Measurements from ENCODE around the gene TMEM38B.
"Not testable (repeated sequence)": the region's sequence is repeated elsewhere in the genome, so short reads cannot be mapped to it uniquely, and the experiment has no call there.

The TMEM38B gene

GRCh38 chr9:105725370-105725769 is 31.0 kb downstream of the TMEM38B start:
- TF ChIP-seq, protein P1, sequence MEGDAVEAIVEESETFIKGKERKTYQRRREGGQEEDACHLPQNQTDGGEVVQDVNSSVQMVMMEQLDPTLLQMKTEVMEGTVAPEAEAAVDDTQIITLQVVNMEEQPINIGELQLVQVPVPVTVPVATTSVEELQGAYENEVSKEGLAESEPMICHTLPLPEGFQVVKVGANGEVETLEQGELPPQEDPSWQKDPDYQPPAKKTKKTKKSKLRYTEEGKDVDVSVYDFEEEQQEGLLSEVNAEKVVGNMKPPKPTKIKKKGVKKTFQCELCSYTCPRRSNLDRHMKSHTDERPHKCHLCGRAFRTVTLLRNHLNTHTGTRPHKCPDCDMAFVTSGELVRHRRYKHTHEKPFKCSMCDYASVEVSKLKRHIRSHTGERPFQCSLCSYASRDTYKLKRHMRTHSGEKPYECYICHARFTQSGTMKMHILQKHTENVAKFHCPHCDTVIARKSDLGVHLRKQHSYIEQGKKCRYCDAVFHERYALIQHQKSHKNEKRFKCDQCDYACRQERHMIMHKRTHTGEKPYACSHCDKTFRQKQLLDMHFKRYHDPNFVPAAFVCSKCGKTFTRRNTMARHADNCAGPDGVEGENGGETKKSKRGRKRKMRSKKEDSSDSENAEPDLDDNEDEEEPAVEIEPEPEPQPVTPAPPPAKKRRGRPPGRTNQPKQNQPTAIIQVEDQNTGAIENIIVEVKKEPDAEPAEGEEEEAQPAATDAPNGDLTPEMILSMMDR (IDR thresholded peaks at IDR 0.05; ENCODE audit: borderline replicate concordance, control extremely low read depth, extremely low read depth, insufficient read depth, missing control alignments), result no peak
- DNase-seq (ENCODE audit: low spot score), result no peak
- in situ Hi-C loops (cut with MboI; ENCODE audit: low sequenced_read_pairs, unreplicated experiment), result no loop called here

DNA sequence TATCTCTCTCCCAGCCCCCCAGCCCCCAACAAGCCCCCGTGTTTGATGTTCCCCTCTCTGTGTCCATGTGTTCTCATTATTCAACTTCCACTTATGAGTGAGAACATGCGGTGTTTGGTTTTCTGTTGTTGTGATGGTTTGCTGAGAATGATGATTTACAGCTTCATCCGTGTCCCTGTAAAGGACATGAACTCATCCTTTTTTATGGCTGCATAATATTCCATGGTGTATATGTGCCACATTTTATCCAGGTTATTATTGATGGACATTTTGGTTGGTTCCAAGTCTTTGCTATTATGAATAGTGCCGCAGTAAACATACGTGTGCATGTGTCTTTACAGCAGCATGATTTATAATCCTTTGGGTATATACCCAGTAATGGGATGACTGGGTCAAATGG is 33.9 kb downstream of the TMEM38B start:
- DNase-seq (ENCODE audit: low spot score); in situ Hi-C loops (cut with MboI; ENCODE audit: low sequenced_read_pairs, unreplicated experiment): not testable (repeated sequence)

DNA sequence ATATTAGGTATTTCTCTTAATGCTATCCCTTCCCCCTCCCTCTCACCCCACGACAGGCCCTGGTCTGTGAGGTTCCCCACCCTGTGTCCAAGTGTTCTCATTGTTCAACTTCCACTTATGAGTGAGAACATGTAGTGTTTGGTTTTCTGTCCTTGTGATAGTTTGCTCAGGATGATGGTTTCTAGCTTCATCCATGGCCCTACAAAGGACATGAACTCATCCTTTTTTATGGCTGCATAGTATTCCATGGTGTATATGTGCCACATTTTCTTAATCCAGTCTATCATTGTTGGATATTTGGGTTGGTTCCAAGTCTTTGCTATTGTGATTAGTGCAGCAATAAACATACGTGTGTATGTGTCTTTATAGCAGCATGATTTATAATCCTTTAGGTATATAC is 37.1 kb downstream of the TMEM38B start:
- DNase-seq (ENCODE audit: low spot score); in situ Hi-C loops (cut with MboI; ENCODE audit: low sequenced_read_pairs, unreplicated experiment): not testable (repeated sequence)

DNA sequence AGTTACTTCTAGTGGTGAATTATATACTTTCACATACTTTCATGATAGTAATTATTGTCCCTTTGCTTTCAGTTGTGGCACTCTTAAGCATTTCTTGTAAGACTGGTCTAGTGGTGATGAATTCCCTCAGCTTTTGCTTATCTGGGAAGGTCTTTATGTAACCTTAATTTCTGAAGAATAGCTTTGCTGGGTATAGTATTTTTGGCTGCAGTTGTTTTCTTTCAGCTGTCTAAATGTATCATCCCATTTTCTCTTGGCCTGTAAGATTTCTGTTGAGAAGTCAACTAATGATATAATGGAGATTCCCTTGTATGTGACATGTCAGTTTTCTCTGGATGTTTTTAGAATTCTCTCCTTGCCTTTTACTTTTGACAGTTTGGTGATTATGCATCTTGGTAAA is 41.0 kb downstream of the TMEM38B start:
- TF ChIP-seq, protein P1 (IDR thresholded peaks at IDR 0.05; ENCODE audit: borderline replicate concordance, control extremely low read depth, extremely low read depth, insufficient read depth, missing control alignments), result no peak
- no peak for DNase-seq (ENCODE audit: low spot score)
- in situ Hi-C loops (cut with MboI; ENCODE audit: low sequenced_read_pairs, unreplicated experiment), result no loop called here

DNA sequence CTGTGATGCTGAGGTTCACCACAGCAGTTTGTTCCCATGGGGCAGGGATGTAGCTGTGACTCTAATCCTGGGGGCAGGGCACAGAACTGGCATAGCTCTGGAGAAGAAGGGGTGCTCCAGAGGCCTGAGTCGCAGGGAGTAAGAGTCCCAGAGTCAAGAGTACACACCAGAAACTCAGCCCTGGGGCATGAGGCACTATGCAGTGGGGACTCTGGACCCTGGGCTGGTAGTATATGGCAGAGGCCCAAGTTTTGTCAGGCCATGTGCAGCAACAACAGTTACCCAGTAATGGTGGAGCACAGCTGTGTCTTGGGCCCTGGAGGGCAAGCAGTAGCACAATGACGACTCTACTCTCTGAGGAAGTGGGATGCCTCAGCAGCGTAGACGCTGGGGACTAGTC is 42.9 kb downstream of the TMEM38B start:
- TF ChIP-seq, protein P1 (IDR thresholded peaks at IDR 0.05; ENCODE audit: borderline replicate concordance, control extremely low read depth, extremely low read depth, insufficient read depth, missing control alignments), result no peak
- in situ Hi-C loops (cut with MboI; ENCODE audit: low sequenced_read_pairs, unreplicated experiment), result no loop called here
- DNase-seq (ENCODE audit: low spot score), result no peak

DNA sequence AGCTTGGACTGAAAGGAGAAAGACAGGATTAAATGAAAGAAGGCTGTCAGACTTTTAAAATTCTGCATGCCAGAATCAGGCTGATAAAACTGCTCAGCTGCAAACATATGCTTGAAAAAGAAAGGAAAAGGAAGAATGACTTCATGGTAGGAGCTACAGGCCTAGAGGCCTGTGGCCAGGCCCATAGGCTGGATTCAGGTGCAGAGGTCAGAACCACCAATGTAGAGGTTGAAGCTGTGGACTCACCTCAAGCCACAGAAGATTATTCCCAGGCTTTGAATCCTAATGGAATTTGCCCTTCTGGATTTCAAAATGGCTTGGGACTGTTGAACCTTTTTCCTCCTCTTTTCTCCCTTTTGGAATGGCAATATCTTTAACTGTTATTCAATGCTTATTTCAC is 47.7 kb downstream of the TMEM38B start:
- TF ChIP-seq, protein P1 (IDR thresholded peaks at IDR 0.05; ENCODE audit: borderline replicate concordance, control extremely low read depth, extremely low read depth, insufficient read depth, missing control alignments), result no peak
- in situ Hi-C loops (cut with MboI; ENCODE audit: low sequenced_read_pairs, unreplicated experiment), result no loop called here
- DNase-seq (ENCODE audit: low spot score), result no peak

DNA sequence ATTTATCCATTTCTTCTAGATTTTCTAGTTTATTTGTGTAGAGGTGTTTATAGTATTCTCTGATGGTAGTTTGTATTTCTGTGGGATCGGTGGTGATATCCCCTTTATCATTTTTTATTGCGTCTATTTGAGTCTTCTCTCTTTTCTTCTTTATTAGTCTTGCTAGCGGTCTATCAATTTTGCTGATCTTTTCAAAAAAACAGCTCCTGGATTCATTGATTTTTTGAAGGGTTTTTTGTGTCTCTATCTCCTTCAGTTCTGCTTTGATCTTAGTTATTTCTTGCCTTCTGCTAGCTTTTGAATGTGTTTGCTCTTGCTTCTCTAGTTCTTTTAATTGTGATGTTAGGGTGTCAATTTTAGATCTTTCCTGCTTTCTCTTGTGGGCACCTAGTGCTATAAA is 53.0 kb downstream of the TMEM38B start:
- DNase-seq (ENCODE audit: low spot score); in situ Hi-C loops (cut with MboI; ENCODE audit: low sequenced_read_pairs, unreplicated experiment): not testable (repeated sequence)

DNA sequence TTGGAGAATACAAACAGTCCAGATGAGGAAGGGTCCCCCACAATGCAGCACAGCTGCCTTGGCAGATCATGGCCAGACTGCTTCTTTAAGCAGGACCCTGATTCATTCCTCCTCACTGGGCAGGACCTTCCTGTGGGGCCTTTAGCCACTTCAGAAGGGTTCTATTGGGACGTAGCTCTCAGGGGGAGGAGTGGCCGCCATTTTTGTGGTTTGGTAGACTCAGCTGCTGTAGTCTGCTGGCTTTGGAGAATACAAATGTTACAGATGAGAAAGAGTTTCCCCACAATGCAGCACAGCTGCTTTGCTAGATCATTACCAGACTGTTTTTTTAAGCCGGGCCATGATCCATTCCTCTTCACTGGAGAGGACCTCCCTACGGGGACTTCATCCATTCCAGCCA is 57.4 kb downstream of the TMEM38B start:
- TF ChIP-seq, protein P1 (IDR thresholded peaks at IDR 0.05; ENCODE audit: borderline replicate concordance, control extremely low read depth, extremely low read depth, insufficient read depth, missing control alignments), result no peak
- no peak for DNase-seq (ENCODE audit: low spot score)
- in situ Hi-C loops (cut with MboI; ENCODE audit: low sequenced_read_pairs, unreplicated experiment), result no loop called here

All from GM13976 (cell line).